HFFc6 (cell line): ENCODE data around the gene COL6A2. TPM values are rescaled to one million over a fixed set of nuclear protein-coding genes. Genes with fewer than 3 reads are reported as not detected.

Experiments used
- DNase-seq: peaks from one replicate; pipeline ENCODE4 v3.0.0-alpha.2; 2018
- H3K27ac Mint-ChIP-seq: 2 replicates; pipeline ENCODE4 v1.8.0; 2020; ENCODE audit warnings: mild to moderate bottlenecking, mixed read lengths
- H3K27me3 Mint-ChIP-seq: 2 replicates; pipeline ENCODE4 v1.8.0; 2021; ENCODE audit warnings: mild to moderate bottlenecking, moderate library complexity, mixed read lengths; ENCODE audit not compliant: insufficient read depth
- H3K36me3 Mint-ChIP-seq: 2 replicates; pipeline ENCODE4 v1.8.0; 2021; ENCODE audit warnings: low read depth, mixed read lengths
- H3K4me1 Mint-ChIP-seq: 2 replicates; pipeline ENCODE4 v1.8.0; 2020; ENCODE audit warnings: low read depth, mixed read lengths
- H3K4me3 Mint-ChIP-seq: 2 replicates; pipeline ENCODE4 v1.8.0; 2020; ENCODE audit warnings: mild to moderate bottlenecking, moderate library complexity, mixed read lengths
- H3K9me3 Mint-ChIP-seq: 2 replicates; pipeline ENCODE4 v1.8.0; 2020; ENCODE audit warnings: mild to moderate bottlenecking, mixed read lengths
- total RNA-seq, 6 experiments: library from RNA; stranded (reverse); fragmentation: NEBNext Ultra II Directional; extraction: Animal tissue kit (Norgen Biotek cat#: 25700); gene quantifications; 2 replicates in 1 of 6; 3 replicates in 5 of 6; pipeline ENCODE4 v1.2.3, GENCODE V29; 2021
- TF ChIP-seq, protein P1 (sequence below): fragments of 200-600 bp; sonication (generic); IDR thresholded peaks from 2 replicates; pipeline ENCODE4 v1.5.0; 2021; ENCODE audit warnings: antibody characterized with exemption, mild to moderate bottlenecking

Gene COL6A2
- total RNA-seq, 6 experiments from 2014 or later = 426 to 514 (median 467) TPM

- no peaks in the 10 kb centered on the region for H3K9me3 Mint-ChIP-seq
- TF ChIP-seq, protein P1, sequence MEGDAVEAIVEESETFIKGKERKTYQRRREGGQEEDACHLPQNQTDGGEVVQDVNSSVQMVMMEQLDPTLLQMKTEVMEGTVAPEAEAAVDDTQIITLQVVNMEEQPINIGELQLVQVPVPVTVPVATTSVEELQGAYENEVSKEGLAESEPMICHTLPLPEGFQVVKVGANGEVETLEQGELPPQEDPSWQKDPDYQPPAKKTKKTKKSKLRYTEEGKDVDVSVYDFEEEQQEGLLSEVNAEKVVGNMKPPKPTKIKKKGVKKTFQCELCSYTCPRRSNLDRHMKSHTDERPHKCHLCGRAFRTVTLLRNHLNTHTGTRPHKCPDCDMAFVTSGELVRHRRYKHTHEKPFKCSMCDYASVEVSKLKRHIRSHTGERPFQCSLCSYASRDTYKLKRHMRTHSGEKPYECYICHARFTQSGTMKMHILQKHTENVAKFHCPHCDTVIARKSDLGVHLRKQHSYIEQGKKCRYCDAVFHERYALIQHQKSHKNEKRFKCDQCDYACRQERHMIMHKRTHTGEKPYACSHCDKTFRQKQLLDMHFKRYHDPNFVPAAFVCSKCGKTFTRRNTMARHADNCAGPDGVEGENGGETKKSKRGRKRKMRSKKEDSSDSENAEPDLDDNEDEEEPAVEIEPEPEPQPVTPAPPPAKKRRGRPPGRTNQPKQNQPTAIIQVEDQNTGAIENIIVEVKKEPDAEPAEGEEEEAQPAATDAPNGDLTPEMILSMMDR = no peak
- no peak overlapping the region for H3K4me3 Mint-ChIP-seq
- DNase-seq = no peak
- no peak overlapping the region for H3K27ac Mint-ChIP-seq
- no peaks in the 10 kb centered on the region for H3K36me3 Mint-ChIP-seq
- no peaks in the 10 kb centered on the region for H3K4me1 Mint-ChIP-seq
- peaks cover 7% of the 10 kb centered on the region for H3K27me3 Mint-ChIP-seq
Observed at GRCh38 chr21:46151261-46151988, 53.5 kb downstream of the COL6A2 start.

DNA sequence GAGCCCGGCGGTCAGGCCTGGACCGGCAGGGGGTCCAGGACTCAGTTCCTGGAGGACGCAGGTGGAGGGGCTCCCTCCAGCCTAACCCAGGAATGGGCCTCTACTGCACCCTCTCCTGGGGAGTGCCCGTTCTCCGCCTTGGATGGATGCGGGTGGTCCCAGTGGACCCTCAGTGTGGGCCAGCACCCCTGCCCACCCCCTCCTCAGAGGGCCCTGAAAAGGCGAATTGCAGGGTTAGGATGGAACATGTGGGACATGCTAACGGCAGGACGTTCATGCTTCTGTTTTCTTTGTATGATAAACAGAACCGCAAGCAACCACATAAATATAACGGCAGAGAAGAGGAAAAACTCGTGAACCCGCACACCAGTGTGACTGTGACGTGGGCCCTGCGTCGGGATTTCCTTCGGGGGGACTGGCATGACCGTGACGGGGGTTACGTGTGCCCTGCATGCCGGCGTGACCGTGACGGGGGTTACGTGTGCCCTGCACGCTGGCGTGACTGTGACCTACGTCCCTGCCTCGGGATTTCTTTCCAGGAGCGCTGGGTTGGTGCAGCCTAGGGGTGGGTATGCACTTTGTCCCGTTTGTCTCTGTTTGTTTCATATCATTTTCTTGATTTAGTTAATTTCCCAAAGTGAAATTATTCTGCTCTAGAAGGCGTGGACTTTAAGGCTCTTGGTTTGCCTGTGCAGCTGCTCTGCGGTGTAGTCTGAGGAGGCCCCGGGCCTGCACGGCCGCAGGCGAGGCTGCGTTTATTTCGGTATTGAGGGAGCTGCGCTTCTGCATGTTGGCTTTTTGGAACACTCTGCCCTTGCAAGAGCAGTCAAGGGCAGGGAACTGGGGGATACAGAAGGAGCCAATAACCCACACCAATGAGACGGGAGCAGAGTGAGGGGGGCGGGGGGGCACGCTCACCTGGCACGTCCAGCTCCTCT, 54.3 kb downstream of the COL6A2 start:
- TF ChIP-seq, protein P1 = no peak
- Mint-ChIP-seq H3K4me3 (no peak overlapping the region), H3K4me1 (no peaks in the 10 kb centered on the region), H3K9me3 (no peaks in the 10 kb centered on the region), H3K27ac (no peak overlapping the region), H3K36me3 (no peaks in the 10 kb centered on the region), H3K27me3 (peaks cover 7% of the 10 kb centered on the region)
- no peak for DNase-seq

GRCh38 chr21:46152927-46153246, 55.0 kb downstream of the COL6A2 start:
- no peak overlapping the region for H3K27ac Mint-ChIP-seq

GRCh38 chr21:46153247-46154154, 55.6 kb downstream of the COL6A2 start:
- H3K36me3 Mint-ChIP-seq = no peaks in the 10 kb centered on the region
- peaks cover 2% of the 10 kb centered on the region for H3K27me3 Mint-ChIP-seq
- TF ChIP-seq, protein P1 = peak; percentile 82
- H3K4me1 Mint-ChIP-seq = no peaks in the 10 kb centered on the region
- H3K9me3 Mint-ChIP-seq = no peaks in the 10 kb centered on the region
- H3K4me3 Mint-ChIP-seq = no peak overlapping the region
- peak; percentile 8 for DNase-seq
- no peak overlapping the region for H3K27ac Mint-ChIP-seq

More at GRCh38 chr21:46152927-46153246, 55.0 kb downstream of the COL6A2 start:
- TF ChIP-seq, protein P1 = no peak
- Mint-ChIP-seq H3K9me3 (no peaks in the 10 kb centered on the region), H3K4me1 (no peaks in the 10 kb centered on the region), H3K27me3 (peaks cover 4% of the 10 kb centered on the region), H3K36me3 (no peaks in the 10 kb centered on the region), H3K4me3 (no peak overlapping the region)
- DNase-seq = no peak
